ENCODE data around the gene DISP3.

GRCh38 chr1:11567244-11568065, 88.5 kb downstream of the DISP3 start:
- TF ChIP-seq CTCF (IDR thresholded peaks at IDR 0.05 in 8 of 11, conservative IDR thresholded peaks at IDR 0.05 in 3 of 11): no peak
- no peak for TF ChIP-seq POLR2A (IDR thresholded peaks at IDR 0.05)

All from spleen (tissue), 7 donors.